GM12878 (cell line): ENCODE measurements around the gene TTLL6. TPM values are rescaled to one million over a fixed set of nuclear protein-coding genes. Genes with fewer than 3 reads are reported as not detected.

Source experiments
- ATAC-seq: fragments of 200-7000 bp; cut with Tn5 transposase; 3 replicates; pipeline ENCODE4 v1.9.1; 2020; ENCODE audit warnings: mild to moderate bottlenecking, moderate library complexity
- BruUV-seq: library from RNA; stranded (reverse); fragments of 400-500 nt; replicated peaks from 2 replicates; lab custom pipeline; 2021; lab: Mats Ljungman, UMichigan
- CTCF ChIA-PET: fragments of 300-600 bp; sonication (Branson Sonifier 250); formaldehyde crosslinking; extraction: SDS; loops from one replicate; lab custom pipeline; 2021; ENCODE audit warnings: inconsistent platforms; lab: Yijun Ruan, JAX
- POLR2A ChIA-PET: fragments of 350-600 bp; formaldehyde crosslinking; extraction: SDS; loops from one replicate; lab custom pipeline; 2021; ENCODE audit warnings: inconsistent platforms; lab: Charles Lee
- RAD21 ChIA-PET: fragments of 300-600 bp; sonication (Branson Sonifier 250); formaldehyde crosslinking; loops from one replicate; lab custom pipeline; 2023; ENCODE audit warnings: antibody characterized with exemption; ENCODE audit not compliant: unreplicated experiment; lab: Charles Lee
- SMC1A ChIA-PET: fragments of 300-600 bp; sonication (Branson Sonifier 250); formaldehyde crosslinking; loops from one replicate; lab custom pipeline; 2023; ENCODE audit not compliant: unreplicated experiment, uncharacterized antibody; lab: Charles Lee
- DNase-seq: peaks from one replicate; pipeline ENCODE4 v3.0.0-alpha.2; 2011; ENCODE audit warnings: low read depth, low spot score
- FAIRE-seq: peaks from 3 replicates; lab custom pipeline; 2011; peaks lifted over from hg19 to GRCh38; lab: Jason Lieb, UNC
- H2AFZ ChIP-seq: 2 replicates; pipeline ENCODE4 v1.6.0; 2011; ENCODE audit warnings: low read depth, low read length, control low read depth; ENCODE audit not compliant: control insufficient read depth
- H3K27ac ChIP-seq: 2 replicates; pipeline ENCODE4 v1.5.1; 2011; ENCODE audit warnings: control low read depth; ENCODE audit not compliant: control insufficient read depth, insufficient read depth
- H3K27me3 ChIP-seq, 2 experiments: replicated peaks in 1 of 2; 2 replicates each; pipeline versions ENCODE4 v1.6.0 to v1.6.1; 2011; ENCODE audit warnings: low read length in 1 of 2; ENCODE audit not compliant: control insufficient read depth in 2 of 2, insufficient read depth in 2 of 2
- H3K36me3 ChIP-seq, 2 experiments: 2 replicates each; pipeline ENCODE4 v1.5.1; 2011; ENCODE audit warnings: low read length in 1 of 2; ENCODE audit not compliant: control insufficient read depth in 2 of 2, insufficient read depth in 2 of 2
- H3K4me1 ChIP-seq: 2 replicates; pipeline ENCODE4 v1.6.1; 2011; ENCODE audit warnings: mild to moderate bottlenecking, low read length, moderate library complexity, mixed read lengths; ENCODE audit not compliant: control insufficient read depth, insufficient read depth
- H3K4me2 ChIP-seq: 2 replicates; pipeline ENCODE4 v1.6.0; 2011; ENCODE audit warnings: control low read depth; ENCODE audit not compliant: control insufficient read depth, insufficient read depth
- H3K4me3 ChIP-seq: fragments of 200-600 bp; sonication (generic); 2 replicates; pipeline ENCODE4 v1.5.1; 2016
- H3K79me2 ChIP-seq: 2 replicates; pipeline ENCODE4 v1.6.0; 2011; ENCODE audit warnings: low read length; ENCODE audit not compliant: control insufficient read depth, insufficient read depth
- H3K9ac ChIP-seq: 2 replicates; pipeline ENCODE4 v1.8.0; 2011; ENCODE audit warnings: low read length, control low read depth, mixed read lengths; ENCODE audit not compliant: control insufficient read depth, insufficient read depth
- H3K9me3 ChIP-seq: replicated peaks from 3 replicates; pipeline ENCODE4 v1.5.1; 2011; ENCODE audit warnings: mild to moderate bottlenecking, low read length; ENCODE audit not compliant: control insufficient read depth, insufficient read depth
- H4K20me1 ChIP-seq: 2 replicates; pipeline ENCODE4 v1.6.0; 2011; ENCODE audit not compliant: control insufficient read depth, insufficient read depth
- STAT3 ChIP-seq: IDR thresholded peaks from 2 replicates; pipeline ENCODE4 v1.6.1; 2011; ENCODE audit warnings: low read depth, low read length, improper control_type of control experiment
- SUZ12 ChIP-seq: fragments of 200-600 bp; sonication (generic); IDR thresholded peaks from one replicate; pipeline ENCODE4 v1.6.1; 2018; ENCODE audit warnings: antibody characterized with exemption, mild to moderate bottlenecking; ENCODE audit not compliant: unreplicated experiment
- ZBTB11 ChIP-seq: fragments of 450-650 bp; formaldehyde crosslinking; IDR thresholded peaks from 2 replicates; pipeline ENCODE4 v1.5.0; 2022; ENCODE audit warnings: mild to moderate bottlenecking, missing genetic modification characterization
- WGBS: methylation state at CpG from one replicate; pipeline ENCODE4 v1.1.6; 2016; ENCODE audit warnings: low lambda C conversion rate; ENCODE audit not compliant: insufficient replicate concordance, insufficient coverage; ENCODE audit errors: missing lambda C conversion rate; 5-methylcytosine and 5-hydroxymethylcytosine counted together
- in situ Hi-C: fragments of 300-500 bp; cut with MboI; formaldehyde crosslinking; loops from 9 replicates; pipeline ENCODE4 v1.14.3; 2018; ENCODE audit warnings: mixed read lengths
- intact Hi-C: fragments of 100-400 bp; cut with micrococcal nuclease; formaldehyde crosslinking; loops from one replicate; pipeline ENCODE4 v1.14.2; 2022; ENCODE audit not compliant: unreplicated experiment
- polyA plus RNA-seq, 11 experiments: library from polyadenylated mRNA; depleted of rRNA in 4 of 11; unstranded in 6 of 11; stranded (reverse) in 5 of 11; fragments of >200 nt; fragmentation: Nextera tagmentation in 4 of 11; fragmentation: Illumina TruSeq in 1 of 11; extraction: Ambion mirVana in 4 of 11; extraction: Trizol in 1 of 11; gene quantifications; 1 replicate in 1 of 11; 2 replicates in 10 of 11; pipeline versions ENCODE4 v1.2.1 to v1.2.3, GENCODE V29; 2011 to 2016; ENCODE audit warnings: inconsistent platforms in 2 of 11, missing spikeins in 2 of 11, low read depth in 1 of 11
- total RNA-seq, 4 experiments: library from RNA; depleted of rRNA in 3 of 4; stranded (reverse); fragments of >200 nt in 3 of 4; fragmentation: Illumina TruSeq in 1 of 4; extraction: Trizol in 1 of 4; gene quantifications; 2 replicates each; pipeline versions ENCODE4 v1.2.1 to v1.2.3, GENCODE V29; 2013 to 2021
- TF ChIP-seq, protein P1 (sequence below): IDR thresholded peaks from 2 replicates; pipeline ENCODE4 v1.6.1; 2012; ENCODE audit warnings: low read depth, low read length, improper control_type of control experiment

The TTLL6 gene
- total and polyA plus RNA-seq, 10 of the 15 experiments (the other 5 are each of a cell fraction or from before 2014, with no cell fraction given), result 0.06 to 0.36 (median 0.13) TPM; not detected in 4

DNA sequence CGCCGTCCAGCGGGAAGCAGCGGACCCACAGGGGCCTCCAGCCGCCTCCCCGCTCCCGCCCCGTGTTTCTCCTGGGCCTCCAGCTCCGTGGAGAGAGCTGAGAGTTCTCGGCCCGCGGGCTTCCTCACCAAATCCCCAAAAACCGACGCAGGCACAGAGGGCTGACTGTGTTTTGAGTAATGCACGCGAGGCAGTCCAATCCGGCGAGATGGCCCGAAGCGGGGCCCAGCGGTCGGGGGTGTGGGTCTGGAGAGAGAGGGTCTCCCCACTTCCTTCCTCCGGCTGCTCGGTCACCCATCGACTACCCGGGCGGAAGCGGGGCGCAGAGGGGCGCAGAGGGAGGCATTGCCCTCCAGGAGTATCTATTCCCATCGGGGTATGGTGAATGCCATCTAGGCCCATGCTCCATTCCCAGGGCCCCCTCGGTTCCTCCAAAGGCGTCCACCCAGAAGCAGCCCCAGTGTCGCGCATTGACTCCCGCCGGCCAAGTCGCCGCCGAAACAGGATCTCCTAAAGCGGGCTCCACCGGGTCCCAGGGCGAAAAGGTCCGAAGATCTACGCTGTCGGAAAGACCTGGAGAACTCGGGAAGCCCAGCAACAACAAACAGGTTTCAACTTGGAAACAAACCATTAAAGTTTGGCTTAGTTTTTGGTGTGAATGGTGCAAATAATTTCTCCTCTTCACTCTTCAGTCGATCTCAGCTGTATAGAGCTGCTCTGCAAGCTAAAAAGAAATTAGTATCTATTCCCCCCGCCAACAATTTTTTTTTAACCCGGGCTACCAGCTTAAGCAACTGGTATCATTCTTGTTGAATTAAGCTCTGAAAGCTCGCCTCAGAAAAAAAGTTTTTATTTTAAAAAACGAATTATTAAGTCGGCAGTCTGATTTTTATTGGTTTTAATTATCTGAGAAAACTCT is 69.3 kb downstream of the TTLL6 start:
- no peak for DNase-seq
- no peak overlapping the region for H3K27ac ChIP-seq
- H3K36me3 ChIP-seq, result no peaks in the 10 kb centered on the region
- POLR2A ChIA-PET, result no interaction called here
- H4K20me1 ChIP-seq, result no peaks in the 10 kb centered on the region
- no peak for FAIRE-seq
- BruUV-seq, result no TSS peak
- H3K79me2 ChIP-seq, result no peaks in the 10 kb centered on the region
- H3K4me3 ChIP-seq, result no peak overlapping the region
- SMC1A ChIA-PET, result interaction anchor here (1.2 kb wide), 1 partner anchor 131 kb away, joined by 3 read pairs; no protein-coding TSS in a partner anchor
- CTCF ChIA-PET, result interaction anchor here (0.5 kb wide), 1 partner anchor 1798 kb away, joined by 3 read pairs; no protein-coding TSS in a partner anchor
- intact Hi-C loops, result no loop called here
- H3K9me3 ChIP-seq, result no peaks in the 10 kb centered on the region; the same call in 2 of the 3 replicates
- RAD21 ChIA-PET, result interaction anchor here (1.6 kb wide), 1 partner anchor 131 kb away, joined by 3 read pairs; no protein-coding TSS in a partner anchor
- WGBS, result 25% methylated on average over 42 of the region's 53 CpGs
- H3K4me1 ChIP-seq, result no peaks in the 10 kb centered on the region
- H2AFZ ChIP-seq, result no peak overlapping the region
- ATAC-seq, result no peak
- in situ Hi-C loops, result no loop called here
- no peak overlapping the region for H3K9ac ChIP-seq
- H3K27me3 ChIP-seq, result peaks cover 19 to 58% of the 10 kb centered on the region in 2 experiments
- H3K4me2 ChIP-seq, result no peak overlapping the region
- TF ChIP-seq STAT3 (no peak), SUZ12 (peak; percentile 67), ZBTB11 (CRISPR knock-in tag) (no peak)
- TF ChIP-seq, protein P1, sequence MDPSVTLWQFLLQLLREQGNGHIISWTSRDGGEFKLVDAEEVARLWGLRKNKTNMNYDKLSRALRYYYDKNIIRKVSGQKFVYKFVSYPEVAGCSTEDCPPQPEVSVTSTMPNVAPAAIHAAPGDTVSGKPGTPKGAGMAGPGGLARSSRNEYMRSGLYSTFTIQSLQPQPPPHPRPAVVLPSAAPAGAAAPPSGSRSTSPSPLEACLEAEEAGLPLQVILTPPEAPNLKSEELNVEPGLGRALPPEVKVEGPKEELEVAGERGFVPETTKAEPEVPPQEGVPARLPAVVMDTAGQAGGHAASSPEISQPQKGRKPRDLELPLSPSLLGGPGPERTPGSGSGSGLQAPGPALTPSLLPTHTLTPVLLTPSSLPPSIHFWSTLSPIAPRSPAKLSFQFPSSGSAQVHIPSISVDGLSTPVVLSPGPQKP, result no peak
